Femur (tissue), 1 donor: ENCODE results near the gene BPIFB3.
"Not testable (repeated sequence)": the region's sequence is repeated elsewhere in the genome, so short reads cannot be mapped to it uniquely, and the experiment has no call there.

Experiments
- DNase-seq: peaks from one replicate; pipeline ENCODE4 v3.0.0-alpha.2; 2017

Gene BPIFB3

DNA sequence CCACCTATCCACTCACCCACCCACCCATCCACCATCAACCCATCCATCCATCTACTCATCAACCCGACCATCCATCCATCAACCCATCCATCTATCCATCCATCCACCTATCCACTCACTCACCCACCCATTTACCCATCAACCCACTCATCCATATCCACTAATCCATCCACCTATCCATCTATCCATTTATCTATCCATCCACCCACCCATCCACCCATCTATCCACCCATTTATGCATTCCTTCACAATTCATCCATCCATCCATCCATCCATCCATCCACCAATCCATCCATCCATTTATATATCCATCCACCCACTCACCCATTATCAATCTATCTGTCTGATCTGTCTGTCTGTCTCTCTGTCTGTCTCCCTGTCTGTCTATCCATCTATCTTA, 39.9 kb downstream of the BPIFB3 start:
- no peak for DNase-seq

DNA sequence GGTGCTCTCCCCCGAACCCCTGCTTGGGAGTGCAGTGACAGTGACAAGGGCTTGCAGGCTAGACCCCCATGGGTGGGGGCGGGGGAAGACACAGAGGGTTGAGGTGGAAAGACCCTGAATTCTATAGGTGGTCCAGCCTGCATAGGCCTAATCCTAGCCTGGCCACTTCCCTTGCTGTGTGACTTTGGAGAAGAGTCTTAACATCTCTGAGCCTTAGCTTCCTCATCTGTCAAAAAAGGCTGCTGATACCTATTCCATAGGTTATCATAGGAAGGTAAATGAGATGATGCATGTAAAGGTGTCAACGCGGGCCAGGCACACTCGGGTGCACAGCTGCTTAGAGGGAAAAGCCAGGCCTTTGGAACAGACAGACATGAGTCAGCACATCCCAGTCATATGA, 41.5 kb downstream of the BPIFB3 start:
- no peak for DNase-seq

DNA sequence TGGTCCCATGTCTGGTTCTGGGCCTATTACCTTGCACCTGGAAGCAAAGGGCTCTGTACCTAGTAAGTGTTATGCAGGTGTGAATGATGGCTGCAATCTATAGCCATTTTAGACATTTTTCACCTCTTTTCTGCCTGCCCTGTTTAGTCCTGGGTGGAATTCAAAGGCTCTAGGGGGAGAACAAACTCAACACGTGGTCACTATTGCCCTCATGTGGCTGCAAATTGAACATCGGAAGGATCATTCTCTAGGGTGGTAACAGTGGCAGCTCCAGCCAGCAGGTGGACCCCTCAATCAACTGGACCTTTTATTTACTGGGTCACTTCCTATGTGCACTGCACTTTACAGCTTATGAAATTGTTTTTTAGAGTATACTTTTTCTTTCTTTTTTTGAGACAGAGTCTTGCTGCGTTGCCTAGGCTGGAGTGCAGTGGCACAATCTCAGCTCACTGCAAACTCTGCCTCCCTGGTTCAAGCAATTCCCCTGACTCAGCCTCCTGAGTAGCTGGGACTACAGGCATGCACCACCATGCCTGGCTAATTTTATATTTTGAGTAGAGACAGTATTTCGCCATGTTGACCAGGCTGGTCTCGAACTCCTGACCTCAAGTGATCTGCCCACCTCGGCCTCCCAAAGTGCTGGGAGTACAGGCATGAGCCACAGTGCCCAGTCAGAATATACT, 42.3 kb downstream of the BPIFB3 start:
- DNase-seq = peak; percentile 58

DNA sequence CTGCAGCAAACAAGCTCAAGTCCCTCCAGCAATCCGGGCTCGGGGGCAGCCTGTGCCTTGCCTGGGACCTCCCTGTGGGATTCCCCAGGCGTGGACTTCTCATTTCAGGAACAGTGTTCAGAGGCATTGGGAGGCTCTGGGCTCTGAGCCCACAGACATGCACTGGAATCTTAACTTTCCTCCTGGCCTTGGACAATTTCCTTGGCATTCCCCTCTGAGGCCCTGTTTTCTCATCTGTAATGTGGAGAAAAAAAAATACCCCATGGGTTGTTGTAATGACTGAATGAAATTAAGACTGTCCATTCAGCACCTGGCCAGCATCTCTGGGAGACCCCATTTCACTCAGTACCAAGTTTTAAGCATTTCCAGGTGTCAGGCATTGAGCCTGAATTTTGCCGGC, 43.3 kb downstream of the BPIFB3 start:
- DNase-seq = peak; percentile 44

DNA sequence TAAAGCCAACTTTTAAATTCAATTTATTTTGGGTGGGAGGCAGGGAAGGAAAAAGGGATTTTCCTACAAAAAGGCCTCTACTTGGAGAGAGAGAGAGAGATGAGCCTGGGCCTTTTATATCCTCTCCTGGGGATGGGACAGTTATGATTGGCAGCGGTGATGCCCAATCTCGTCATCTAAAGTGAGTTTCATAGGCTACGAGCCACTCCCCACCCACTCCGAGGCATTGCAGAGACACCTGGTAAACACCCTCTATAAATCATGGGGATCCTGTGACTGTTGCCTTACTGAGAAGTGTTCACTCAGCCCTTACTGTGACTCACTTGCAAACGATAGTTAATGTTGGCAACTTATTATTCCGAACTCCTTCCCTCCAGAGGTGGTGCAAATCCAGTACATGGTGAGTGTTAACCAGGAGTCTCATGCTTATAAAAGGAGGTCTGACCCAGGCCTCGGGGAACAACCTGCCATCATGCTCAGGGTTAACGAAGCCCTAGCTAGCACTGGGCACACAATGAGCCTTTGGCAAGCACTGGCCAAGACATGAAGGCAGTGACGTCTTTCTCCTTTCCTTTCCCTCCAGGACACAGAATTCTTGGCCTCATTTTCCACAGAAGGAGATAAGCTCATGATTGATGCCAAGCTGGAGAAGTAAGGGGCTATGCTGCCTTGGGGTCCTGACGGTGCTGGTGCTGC, 46.3 kb downstream of the BPIFB3 start:
- DNase-seq = no peak

DNA sequence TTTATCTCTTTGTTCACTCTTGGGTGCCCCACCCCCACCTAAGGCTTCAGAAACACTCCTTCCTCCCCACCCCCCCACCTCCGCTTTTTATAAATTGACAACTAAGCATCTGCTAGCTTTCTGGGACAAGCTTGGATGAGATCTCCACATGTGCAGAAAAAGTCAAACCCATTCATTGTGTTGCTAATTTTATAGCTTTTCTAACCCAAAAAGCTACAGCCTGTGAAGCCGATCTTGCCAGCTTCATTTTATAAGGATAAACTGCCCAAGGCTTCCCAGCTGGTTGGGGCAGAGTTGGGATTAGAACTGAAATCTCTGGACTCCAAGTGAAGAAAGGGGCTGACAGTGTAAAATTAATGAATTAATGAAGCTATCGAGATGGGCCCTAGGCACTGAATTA, 49.9 kb downstream of the BPIFB3 start:
- no peak for DNase-seq

DNA sequence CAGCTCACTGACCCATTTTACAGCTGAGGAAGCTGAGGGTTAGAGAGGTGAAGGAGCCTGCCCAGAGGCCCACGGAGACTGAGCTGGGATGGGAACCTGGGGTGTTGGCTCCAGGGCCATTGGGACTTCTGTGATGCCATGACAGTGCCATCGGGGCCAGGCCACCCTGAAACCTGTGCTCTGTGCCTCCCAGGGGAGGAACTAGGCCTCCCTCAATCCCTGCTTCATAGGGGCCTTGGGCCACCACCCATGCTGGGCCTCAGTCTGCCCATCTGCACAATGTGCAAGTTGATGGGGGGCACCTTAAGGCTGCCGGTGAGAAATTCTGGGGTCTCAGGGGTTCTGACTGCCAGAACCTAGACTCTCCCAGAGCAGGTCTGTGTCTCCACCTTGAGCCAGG, 50.6 kb downstream of the BPIFB3 start:
- DNase-seq = no peak

DNA sequence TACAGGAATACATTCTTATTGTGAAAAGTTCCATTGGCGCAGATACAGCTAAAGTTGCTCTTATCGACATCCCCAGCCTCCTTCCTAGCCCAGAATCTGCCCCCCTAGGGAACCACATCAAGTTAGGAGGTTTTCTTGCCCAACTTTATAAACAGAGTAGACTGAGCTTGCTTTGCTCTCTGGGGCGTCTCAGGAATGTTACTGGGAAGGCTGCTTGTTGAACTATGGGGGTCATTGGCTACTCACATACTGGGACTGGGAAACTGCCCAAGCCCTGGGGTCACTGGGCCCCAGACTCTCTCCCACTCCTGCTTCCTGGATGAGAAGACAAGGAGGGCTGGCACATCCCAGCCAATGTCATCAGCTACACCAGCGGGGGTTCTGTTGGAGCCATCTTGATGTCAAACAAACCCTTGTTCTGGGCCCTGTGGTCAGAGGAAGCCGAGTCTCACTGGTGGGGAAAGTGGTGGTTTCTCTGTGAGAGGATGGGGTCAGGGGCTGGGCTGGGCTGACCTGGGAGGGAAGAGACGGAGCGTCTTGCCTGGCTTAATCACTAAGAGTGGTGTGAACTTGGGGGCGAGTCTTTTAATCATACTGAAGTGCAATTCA, 51.7 kb downstream of the BPIFB3 start:
- DNase-seq = peak; percentile 52

DNA sequence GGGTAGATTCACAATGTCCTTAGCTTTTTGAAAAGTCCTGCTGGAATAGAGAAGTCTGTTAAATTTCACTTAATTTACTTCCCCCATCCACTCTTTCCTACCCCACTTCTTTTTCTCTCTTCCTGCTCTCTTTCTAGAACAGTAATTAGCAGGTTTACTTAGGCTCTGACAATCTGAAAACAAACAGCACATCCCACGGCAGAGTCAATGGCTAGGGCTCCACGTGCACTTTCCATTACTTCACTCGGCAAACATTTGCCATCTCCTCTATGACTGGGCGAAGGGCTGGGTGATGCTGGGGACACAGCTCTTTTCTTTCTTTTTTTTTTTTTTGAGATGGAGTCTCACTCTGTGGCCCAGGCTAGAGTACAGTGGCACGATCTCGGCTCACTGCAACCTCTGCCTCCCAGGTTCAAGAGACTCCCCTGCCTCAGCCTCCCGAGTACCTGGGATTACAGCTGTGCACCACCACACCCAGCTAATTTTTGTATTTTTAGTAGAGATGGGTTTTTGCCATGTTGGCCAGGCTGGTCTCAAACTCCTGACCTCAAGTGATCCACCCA, 52.4 kb downstream of the BPIFB3 start:
- peak; percentile 39 for DNase-seq

DNA sequence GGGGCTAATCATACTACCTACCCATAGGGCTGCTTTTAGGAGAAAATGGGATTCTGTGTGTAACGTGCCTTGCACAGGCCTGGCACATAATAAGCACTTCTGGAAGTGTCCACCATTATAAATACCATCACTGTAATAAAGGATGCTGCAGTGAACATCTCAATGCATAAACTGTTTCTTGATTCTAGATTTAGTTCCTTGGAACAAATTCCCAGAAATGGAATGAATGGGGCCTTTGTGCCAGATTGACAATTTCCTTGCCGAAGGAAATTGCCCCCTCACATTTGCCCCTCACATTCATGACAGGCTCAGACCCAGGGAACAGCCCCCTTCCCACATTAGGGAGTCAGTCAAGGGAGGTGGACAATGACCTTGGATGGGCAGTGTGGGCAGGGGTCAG, 55.0 kb downstream of the BPIFB3 start:
- no peak for DNase-seq

DNA sequence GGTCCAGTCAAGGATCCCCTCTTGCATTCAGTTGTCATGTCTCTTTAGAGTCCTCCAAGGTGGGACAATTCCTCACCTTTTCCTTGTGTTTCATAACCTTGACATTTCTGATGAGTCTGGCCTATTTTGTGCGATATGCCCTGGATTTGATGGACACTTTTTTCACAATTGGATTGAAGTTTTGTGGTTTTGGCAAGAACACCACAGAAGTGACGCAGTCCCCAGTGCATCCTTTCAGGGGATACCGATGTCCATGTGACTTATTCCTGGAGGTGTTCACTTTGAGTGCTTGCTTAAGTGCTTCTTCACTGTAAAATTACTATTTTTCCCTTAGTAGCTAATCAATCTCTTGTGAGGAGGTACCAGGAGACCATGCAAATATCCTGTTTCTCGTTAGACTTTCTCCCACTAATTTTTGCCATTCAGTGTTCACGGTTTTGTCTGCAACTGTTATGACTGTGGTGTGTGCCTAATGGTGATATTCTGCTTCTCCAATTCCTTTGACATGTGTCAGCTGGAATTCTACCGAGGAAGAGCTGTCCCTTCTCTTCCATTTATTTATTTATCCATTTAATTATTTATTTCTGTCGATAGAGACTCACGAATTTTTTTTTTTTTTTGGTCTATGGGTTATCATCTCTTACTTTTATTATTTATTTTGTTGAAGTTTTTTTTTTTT, 56.6 kb downstream of the BPIFB3 start:
- no peak for DNase-seq

DNA sequence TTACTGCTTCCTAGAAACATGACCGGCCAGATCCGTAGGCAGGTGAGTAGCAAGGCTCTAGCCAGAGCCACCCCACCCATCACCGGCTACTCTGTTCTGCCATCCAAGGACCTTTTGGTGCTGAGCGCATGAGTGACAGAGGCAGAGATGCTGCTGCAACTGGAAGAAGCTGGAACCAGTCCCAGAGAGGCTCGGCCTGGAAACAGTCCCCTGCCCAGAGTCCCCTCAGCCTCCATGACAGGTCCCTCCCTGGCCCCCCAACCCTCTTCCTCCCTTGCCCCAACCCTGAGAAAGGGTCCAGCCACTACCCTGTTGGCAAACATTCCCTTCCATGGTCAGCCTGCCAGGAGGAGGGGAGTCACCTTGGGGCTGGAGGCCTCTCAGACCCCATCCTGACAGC, 57.6 kb downstream of the BPIFB3 start:
- no peak for DNase-seq

DNA sequence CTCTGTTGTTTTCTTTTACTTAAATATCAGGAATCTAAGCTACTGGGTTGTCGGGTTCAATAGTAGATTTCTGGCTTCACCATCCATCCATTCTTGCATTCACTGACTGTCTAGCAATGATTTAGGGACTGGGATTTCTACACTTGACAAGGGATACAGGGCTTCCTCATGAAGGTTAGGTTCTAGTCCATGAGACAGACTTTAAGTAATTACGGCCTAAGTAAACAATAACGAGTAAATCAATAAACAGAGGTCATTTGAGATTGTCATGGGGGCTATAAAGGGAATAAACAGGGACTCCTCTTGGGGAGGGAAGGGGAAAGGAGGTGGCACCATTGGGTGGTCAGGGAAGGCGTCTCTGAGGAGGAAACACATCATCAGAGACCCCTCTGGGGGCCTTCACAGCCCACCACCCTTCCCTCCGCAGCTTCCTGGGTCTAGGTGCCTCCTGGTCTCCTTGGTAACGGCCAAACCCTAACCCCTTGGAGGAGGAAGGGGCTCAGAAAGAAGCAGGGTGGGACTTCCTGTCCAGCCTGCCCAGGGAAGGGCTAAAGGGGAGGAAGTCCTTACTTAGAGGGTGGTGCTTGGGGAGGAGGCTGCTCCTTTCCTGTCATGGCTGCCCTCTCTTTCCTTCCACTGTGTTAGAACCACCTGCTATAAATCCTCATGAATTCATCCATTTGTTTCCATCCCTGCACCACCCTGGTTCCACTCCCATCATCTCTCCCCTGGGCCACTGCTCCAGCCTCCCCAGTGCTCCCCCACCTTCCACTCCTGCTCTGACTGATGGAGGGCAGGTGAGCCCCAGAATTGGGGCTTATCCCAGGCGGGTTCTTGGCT, 59.1 kb downstream of the BPIFB3 start:
- no peak for DNase-seq

DNA sequence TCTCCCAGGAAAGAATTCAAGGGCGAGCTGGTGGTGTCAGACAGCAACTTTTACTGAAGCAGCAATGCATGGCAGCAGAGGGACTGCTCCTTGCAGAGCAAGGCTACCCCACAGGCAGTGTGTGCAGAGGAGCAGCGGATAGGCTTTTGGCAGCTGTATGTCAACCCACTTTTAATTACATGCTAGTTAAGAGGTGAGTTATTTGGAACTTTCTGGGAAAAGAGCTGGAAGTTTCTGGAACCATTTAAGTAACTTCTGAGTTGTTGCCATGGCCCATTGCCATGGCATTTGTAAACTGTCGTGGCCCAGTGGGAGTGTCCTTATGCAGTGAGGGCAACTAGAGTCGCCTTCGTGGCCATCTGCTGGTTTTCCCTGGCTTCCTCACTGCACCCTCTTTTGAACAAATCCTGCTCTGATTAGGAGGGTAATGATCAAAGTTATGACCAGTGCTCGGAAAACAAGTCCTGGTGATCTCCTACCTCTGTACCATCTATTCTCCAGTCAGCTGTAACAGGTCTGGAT, 59.7 kb downstream of the BPIFB3 start:
- no peak for DNase-seq

DNA sequence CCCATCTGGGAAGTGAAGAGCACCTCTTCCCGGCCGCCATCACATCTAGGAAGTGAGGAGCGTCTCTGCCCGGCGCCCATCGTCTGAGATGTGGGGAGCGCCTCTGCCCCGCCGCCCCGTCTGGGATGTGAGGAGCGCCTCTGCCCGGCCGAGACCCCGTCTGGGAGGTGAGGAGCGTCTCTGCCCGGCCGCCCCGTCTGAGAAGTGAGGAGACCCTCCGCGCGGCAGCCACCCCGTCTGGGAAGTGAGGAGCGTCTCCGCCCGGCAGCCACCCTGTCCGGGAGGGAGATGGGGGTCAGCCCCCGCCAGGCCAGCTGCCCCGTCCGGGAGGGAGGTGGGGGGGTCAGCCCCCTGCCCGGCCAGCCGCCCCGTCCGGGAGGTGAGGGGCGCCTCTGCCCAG, 61.8 kb downstream of the BPIFB3 start:
- DNase-seq = not testable (repeated sequence)

DNA sequence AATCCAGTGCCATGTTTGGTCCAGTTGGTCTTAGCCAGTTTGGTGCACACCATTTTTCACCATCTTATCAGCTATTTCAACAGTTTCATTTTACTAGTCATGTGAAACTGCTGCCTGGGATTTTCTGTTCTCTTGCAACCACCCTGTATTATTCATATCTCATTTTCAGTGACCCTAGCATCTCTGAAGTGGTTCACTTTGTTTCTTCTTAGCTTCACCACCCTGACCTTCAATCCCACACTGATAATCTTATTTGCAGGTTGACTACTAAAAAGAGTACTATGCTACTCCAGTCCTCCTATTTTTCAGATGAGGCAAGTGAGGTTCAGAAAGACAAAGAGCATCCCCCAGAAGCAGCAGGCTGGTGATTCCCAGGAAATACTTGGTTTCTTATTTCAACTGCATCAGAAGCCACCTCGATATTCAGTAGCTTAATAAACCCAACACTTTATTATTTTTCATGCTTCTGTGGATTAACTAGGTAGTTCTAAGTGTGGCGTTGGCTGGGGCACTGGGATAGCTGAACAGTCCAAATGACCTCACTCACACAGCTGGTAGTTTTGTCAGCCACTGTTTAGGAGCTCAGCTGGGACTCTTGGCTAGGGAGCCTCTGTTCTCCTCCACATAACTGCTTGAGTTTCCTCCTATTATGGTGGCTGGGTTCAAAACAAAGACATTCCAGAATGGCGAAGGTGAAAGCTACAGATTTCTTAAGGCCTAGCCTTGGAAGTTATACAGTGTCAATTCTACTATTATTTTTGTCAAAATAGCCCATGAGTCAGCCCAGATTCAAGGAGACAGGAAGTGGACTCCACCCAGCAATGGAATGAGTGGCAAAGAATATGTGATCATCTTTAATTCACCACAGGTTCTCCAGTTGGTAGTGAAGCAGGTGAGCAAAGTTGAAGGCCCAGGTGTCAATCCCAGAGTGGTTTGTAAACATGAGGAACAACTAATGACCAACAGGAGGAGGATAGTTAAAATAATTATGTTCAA, 66.3 kb downstream of the BPIFB3 start:
- DNase-seq = no peak

DNA sequence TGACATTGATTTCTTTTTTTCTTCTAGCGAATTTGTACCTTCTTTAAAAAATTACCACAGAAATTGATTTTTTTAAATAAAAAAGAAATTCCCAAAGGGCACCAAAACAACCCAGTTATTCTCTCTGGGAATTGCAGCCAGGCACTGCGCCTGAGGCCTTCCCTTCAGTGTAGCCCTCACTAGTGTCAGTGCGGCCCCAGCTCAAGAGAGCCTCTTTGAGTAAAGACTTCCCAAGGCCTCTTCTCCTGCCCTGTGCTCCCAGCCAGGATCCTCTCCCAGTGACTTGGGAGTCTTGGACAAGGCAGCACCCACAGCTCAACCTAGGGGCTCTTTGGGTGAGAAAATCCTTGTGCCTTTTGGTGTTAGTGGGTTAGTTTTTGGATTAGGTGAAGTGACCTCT, 67.2 kb downstream of the BPIFB3 start:
- no peak for DNase-seq

DNA sequence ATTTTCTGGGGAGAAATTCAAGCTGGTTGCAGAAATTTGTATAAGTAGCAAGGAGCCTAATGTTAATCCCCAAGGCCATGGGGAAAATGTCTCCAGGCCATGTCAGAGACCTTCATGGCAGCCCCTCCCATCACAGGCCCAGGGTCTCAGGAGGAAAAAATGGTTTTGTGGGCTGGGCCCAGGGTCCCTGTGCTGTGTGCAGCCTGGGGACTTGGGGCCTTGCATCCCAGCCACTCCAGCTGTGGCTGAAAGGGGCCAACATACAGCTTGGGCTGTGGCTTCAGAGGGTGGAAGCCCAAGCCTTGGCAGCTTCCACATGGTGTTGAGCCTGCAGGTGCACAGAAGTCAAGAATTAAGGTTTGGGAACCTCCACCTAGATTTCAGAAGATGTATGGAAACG, 68.6 kb downstream of the BPIFB3 start:
- not testable (repeated sequence) for DNase-seq
